ENCODE data around the gene SLC12A9. TPM values are rescaled to one million over a fixed set of nuclear protein-coding genes. Genes with fewer than 3 reads are reported as not detected.
"Not testable (repeated sequence)": the region's sequence is repeated elsewhere in the genome, so short reads cannot be mapped to it uniquely, and the experiment has no call there.

The SLC12A9 gene
- total RNA-seq, 5 donors from 2014 or later (not counting 1 experiment from before 2014, with no cell fraction given) = 49.9 to 72.6 (median 70.2) TPM

GRCh38 chr7:100910443-100910842 lies 57.9 kb downstream of the SLC12A9 start:
- DNase-seq; H3K27ac Mint-ChIP-seq; H3K36me3 ChIP-seq (ENCODE audit: control insufficient read depth in 2 of 2, extremely low read depth in 1 of 2, insufficient read depth in 1 of 2, low read length in 1 of 2); CTCF ChIA-PET; ATAC-seq (replicated peaks in 1 of 4); H3K27ac ChIP-seq (ENCODE audit: low read length); H3K9me3 Mint-ChIP-seq; H3K36me3 Mint-ChIP-seq; H3K4me1 Mint-ChIP-seq; H3K4me1 ChIP-seq (ENCODE audit: control insufficient read depth in 1 of 2, extremely low read depth in 1 of 2, insufficient read depth in 2 of 2, low read length in 2 of 2); POLR2A ChIA-PET; H3K4me3 Mint-ChIP-seq; H3K4me3 ChIP-seq (ENCODE audit: control insufficient read depth in 1 of 2, extremely low read depth in 1 of 2, low read length in 1 of 2); H3K9me3 ChIP-seq: not testable (repeated sequence)
- WGBS (ENCODE audit: insufficient coverage) = 80% methylated on average over 1 of the region's 7 CpGs
- peaks cover 0 to 18% of the 10 kb centered on the region in 2 experiments for H3K27me3 ChIP-seq (replicated peaks in 1 of 2; ENCODE audit: control insufficient read depth in 2 of 2, extremely low read depth in 1 of 2, insufficient read depth in 2 of 2, low read length in 1 of 2)
- peaks cover 21 to 25% of the 10 kb centered on the region in 2 donors for H3K27me3 Mint-ChIP-seq

GRCh38 chr7:100911484-100911883 lies 59.0 kb downstream of the SLC12A9 start:
- Histone ChIP-seq H3K4me3 (ENCODE audit: control insufficient read depth in 1 of 2, extremely low read depth in 1 of 2, low read length in 1 of 2) (no peak overlapping the region), H3K27me3 (replicated peaks in 1 of 2; ENCODE audit: control insufficient read depth in 2 of 2, extremely low read depth in 1 of 2, insufficient read depth in 2 of 2, low read length in 1 of 2) (peaks cover 0 to 19% of the 10 kb centered on the region in 2 experiments), H3K27ac (ENCODE audit: low read length) (no peak overlapping the region), H3K4me1 (ENCODE audit: control insufficient read depth in 1 of 2, extremely low read depth in 1 of 2, insufficient read depth in 2 of 2, low read length in 2 of 2) (no peaks in the 10 kb centered on the region), H3K9me3 (no peaks in the 10 kb centered on the region), H3K36me3 (ENCODE audit: control insufficient read depth in 2 of 2, extremely low read depth in 1 of 2, insufficient read depth in 1 of 2, low read length in 1 of 2) (no peaks in the 10 kb centered on the region)
- Mint-ChIP-seq H3K9me3 (peaks cover 0 to 5% (median 0%) of the 10 kb centered on the region in 3 donors), H3K27me3 (peaks cover 21 to 27% of the 10 kb centered on the region in 2 donors), H3K4me1 (peaks cover 1 to 7% (median 3%) of the 10 kb centered on the region in 3 donors), H3K4me3 (no peak overlapping the region), H3K27ac (no peak overlapping the region), H3K36me3 (peaks cover 4% of the 10 kb centered on the region)
- POLR2A ChIA-PET = no interaction called here
- 100% methylated on average over 1 of the region's 3 CpGs for WGBS (ENCODE audit: insufficient coverage)
- CTCF ChIA-PET = no interaction called here
- no peak for DNase-seq
- no peak for ATAC-seq (replicated peaks in 1 of 4)

- H3K27ac Mint-ChIP-seq = no peak overlapping the region
- DNase-seq (no peak), ATAC-seq (replicated peaks in 1 of 4) (no peak)
- no peak overlapping the region for H3K4me3 ChIP-seq (ENCODE audit: control insufficient read depth in 1 of 2, extremely low read depth in 1 of 2, low read length in 1 of 2)
- no peaks in the 10 kb centered on the region for H3K36me3 ChIP-seq (ENCODE audit: control insufficient read depth in 2 of 2, extremely low read depth in 1 of 2, insufficient read depth in 1 of 2, low read length in 1 of 2)
- H3K27me3 ChIP-seq (replicated peaks in 1 of 2; ENCODE audit: control insufficient read depth in 2 of 2, extremely low read depth in 1 of 2, insufficient read depth in 2 of 2, low read length in 1 of 2) = peaks cover 0 to 22% of the 10 kb centered on the region in 2 experiments
- no peaks in the 10 kb centered on the region for H3K9me3 Mint-ChIP-seq
- H3K36me3 Mint-ChIP-seq = no peaks in the 10 kb centered on the region
- H3K4me3 Mint-ChIP-seq = no peak overlapping the region
- H3K27ac ChIP-seq (ENCODE audit: low read length) = no peak overlapping the region
- peaks cover 1 to 7% (median 3%) of the 10 kb centered on the region in 3 donors for H3K4me1 Mint-ChIP-seq
- WGBS (ENCODE audit: insufficient coverage) = 75% methylated on average over 4 of the region's 15 CpGs
- CTCF ChIA-PET = no interaction called here
- POLR2A ChIA-PET = no interaction called here
- no peaks in the 10 kb centered on the region for H3K9me3 ChIP-seq
- H3K27me3 Mint-ChIP-seq = peaks cover 20 to 32% of the 10 kb centered on the region in 2 donors
- H3K4me1 ChIP-seq (ENCODE audit: control insufficient read depth in 1 of 2, extremely low read depth in 1 of 2, insufficient read depth in 2 of 2, low read length in 2 of 2) = no peaks in the 10 kb centered on the region
Observed at GRCh38 chr7:100914208-100914878, 61.8 kb downstream of the SLC12A9 start.

- 76% methylated on average over 6 of the region's 8 CpGs for WGBS (ENCODE audit: insufficient coverage)
- no peak overlapping the region for H3K4me3 ChIP-seq (ENCODE audit: control insufficient read depth in 1 of 2, extremely low read depth in 1 of 2, low read length in 1 of 2)
- Mint-ChIP-seq H3K36me3 (no peaks in the 10 kb centered on the region), H3K9me3 (no peaks in the 10 kb centered on the region), H3K4me1 (peaks cover 1 to 7% (median 3%) of the 10 kb centered on the region in 3 donors), H3K27me3 (peaks cover 20 to 32% of the 10 kb centered on the region in 2 donors), H3K27ac (no peak overlapping the region), H3K4me3 (no peak overlapping the region)
- no peak overlapping the region for H3K27ac ChIP-seq (ENCODE audit: low read length)
- no peaks in the 10 kb centered on the region for H3K9me3 ChIP-seq
- H3K4me1 ChIP-seq (ENCODE audit: control insufficient read depth in 1 of 2, extremely low read depth in 1 of 2, insufficient read depth in 2 of 2, low read length in 2 of 2) = no peaks in the 10 kb centered on the region
- DNase-seq (no peak), ATAC-seq (replicated peaks in 1 of 4) (no peak)
- no peaks in the 10 kb centered on the region for H3K36me3 ChIP-seq (ENCODE audit: control insufficient read depth in 2 of 2, extremely low read depth in 1 of 2, insufficient read depth in 1 of 2, low read length in 1 of 2)
- ChIA-PET POLR2A (no interaction called here), CTCF (no interaction called here)
- peaks cover 0 to 22% of the 10 kb centered on the region in 2 experiments for H3K27me3 ChIP-seq (replicated peaks in 1 of 2; ENCODE audit: control insufficient read depth in 2 of 2, extremely low read depth in 1 of 2, insufficient read depth in 2 of 2, low read length in 1 of 2)
Observed at GRCh38 chr7:100914879-100915447, 62.5 kb downstream of the SLC12A9 start.

Other genes starting within 250 kb of the SLC12A9 start
- 10 to 100 TPM; 10.9 to 19.0 (median 16.3) TPM for gene MOSPD3, start 240.2 kb upstream of the SLC12A9 start, total RNA-seq
- gene TFR2, start 211.2 kb upstream of the SLC12A9 start, total RNA-seq = 1 to 10 TPM; 3.8 to 8.7 (median 6.7) TPM
- gene ACTL6B, start 196.3 kb upstream of the SLC12A9 start, total RNA-seq = not detected
- gene GNB2, start 179.0 kb upstream of the SLC12A9 start, total RNA-seq = 100 to 1,000 TPM; 101 to 175 (median 153) TPM
- 100 to 1,000 TPM in 3 of 5 donors, 10 to 100 TPM in 2; 87.7 to 161 (median 124) TPM for gene GIGYF1, start 158.5 kb upstream of the SLC12A9 start, total RNA-seq
- gene POP7, start 146.6 kb upstream of the SLC12A9 start, total RNA-seq = 10 to 100 TPM in 3 of 5 donors, 1 to 10 TPM in 2; 8.3 to 18.1 (median 17.8) TPM
- not detected for gene EPO, start 132.2 kb upstream of the SLC12A9 start, total RNA-seq
- not detected for gene ZAN, start 119.1 kb upstream of the SLC12A9 start, total RNA-seq
- 10 to 100 TPM in 2 of 5 donors, 1 to 10 TPM in 3; 7.8 to 12.7 (median 9.5) TPM for gene EPHB4, start 25.2 kb upstream of the SLC12A9 start, total RNA-seq
- 10 to 100 TPM in 2 of 5 donors, 1 to 10 TPM in 3; 5.6 to 14.6 (median 8.8) TPM for gene TRIP6, start 14.7 kb downstream of the SLC12A9 start, total RNA-seq
- 100 to 1,000 TPM; 224 to 308 (median 243) TPM for gene SRRT, start 22.4 kb downstream of the SLC12A9 start, total RNA-seq
- gene UFSP1, start 37.0 kb downstream of the SLC12A9 start, total RNA-seq = 1 to 10 TPM in 4 of 5 donors, under 1 TPM in 1; 0.50 to 9.0 (median 6.2) TPM
- gene ACHE, start 43.2 kb downstream of the SLC12A9 start, total RNA-seq = under 1 TPM; 0.13 to 0.84 (median 0.44) TPM
- gene MUC3A, start 96.8 kb downstream of the SLC12A9 start, total RNA-seq = under 1 TPM in 3 of 5 donors, not detected in 2; 0.10 to 0.25 (median 0.18) TPM
- under 1 TPM in 3 of 5 donors, not detected in 2; 0.09 to 0.51 (median 0.33) TPM for gene MUC12, start 116.9 kb downstream of the SLC12A9 start, total RNA-seq
- not detected for gene MUC17, start 167.4 kb downstream of the SLC12A9 start, total RNA-seq
- 10 to 100 TPM; 47.2 to 80.9 (median 77.4) TPM for gene TRIM56, start 232.8 kb downstream of the SLC12A9 start, total RNA-seq

Measured in T-cell (primary cell).